ENCODE data around the gene C10orf62.

The C10orf62 gene

DNA sequence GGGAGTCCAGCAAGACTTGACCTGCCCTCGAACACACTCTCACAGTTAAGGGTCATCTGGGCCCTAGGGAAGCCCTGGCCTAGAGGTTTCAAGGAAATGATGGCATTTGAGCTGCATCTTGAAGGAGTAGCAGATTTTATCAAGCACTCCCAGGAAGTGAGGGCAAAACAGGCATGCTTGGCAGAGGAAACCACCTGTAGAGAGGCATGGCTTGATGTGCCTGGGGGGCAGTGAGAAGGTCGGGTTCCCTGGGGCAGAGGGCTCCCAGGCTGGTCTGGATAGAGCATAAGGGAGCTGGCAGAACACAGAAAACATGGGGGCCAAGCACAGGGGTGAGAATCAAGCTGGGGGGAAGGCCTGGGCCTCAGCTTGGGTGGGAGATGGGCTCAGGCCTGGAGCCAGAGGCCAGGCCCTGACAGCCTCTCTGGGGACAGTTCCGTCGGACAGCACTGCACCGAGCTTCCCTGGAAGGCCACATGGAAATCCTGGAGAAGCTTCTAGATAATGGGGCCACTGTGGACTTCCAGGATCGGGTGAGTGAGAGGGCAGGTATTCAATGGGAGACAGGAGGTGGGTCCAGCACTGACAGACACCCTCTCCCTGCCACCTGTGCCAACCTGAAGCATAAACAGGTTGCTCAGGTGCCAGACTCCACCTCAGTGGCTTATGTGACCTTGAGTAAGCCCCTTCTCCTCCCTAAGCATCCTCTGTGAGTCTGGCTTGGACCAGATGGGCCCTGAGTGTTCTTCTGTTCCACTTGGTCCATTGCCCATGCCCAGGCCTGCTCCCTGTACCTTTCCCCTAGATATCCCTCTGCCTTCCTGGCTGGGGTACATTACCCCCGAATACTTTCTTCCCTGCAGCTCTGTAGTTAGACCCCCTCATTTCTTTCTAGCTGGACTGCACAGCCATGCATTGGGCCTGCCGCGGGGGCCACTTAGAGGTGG lies 8.8 kb upstream of the C10orf62 start:
- no peak overlapping the region for H3K27ac ChIP-seq (replicated peaks)
- no peak for DNase-seq (ENCODE audit: low read depth in 1 of 2, low spot score in 1 of 2)
- H3K27me3 ChIP-seq (ENCODE audit: insufficient read depth, poor library complexity, severe bottlenecking): no peaks in the 10 kb centered on the region
- H3K4me3 ChIP-seq (replicated peaks; ENCODE audit: insufficient read depth, low read length): no peak overlapping the region
- no peak for TF ChIP-seq SPI1 (IDR thresholded peaks at IDR 0.05; ENCODE audit: borderline replicate concordance, low read depth)
- TF ChIP-seq, protein P1, sequence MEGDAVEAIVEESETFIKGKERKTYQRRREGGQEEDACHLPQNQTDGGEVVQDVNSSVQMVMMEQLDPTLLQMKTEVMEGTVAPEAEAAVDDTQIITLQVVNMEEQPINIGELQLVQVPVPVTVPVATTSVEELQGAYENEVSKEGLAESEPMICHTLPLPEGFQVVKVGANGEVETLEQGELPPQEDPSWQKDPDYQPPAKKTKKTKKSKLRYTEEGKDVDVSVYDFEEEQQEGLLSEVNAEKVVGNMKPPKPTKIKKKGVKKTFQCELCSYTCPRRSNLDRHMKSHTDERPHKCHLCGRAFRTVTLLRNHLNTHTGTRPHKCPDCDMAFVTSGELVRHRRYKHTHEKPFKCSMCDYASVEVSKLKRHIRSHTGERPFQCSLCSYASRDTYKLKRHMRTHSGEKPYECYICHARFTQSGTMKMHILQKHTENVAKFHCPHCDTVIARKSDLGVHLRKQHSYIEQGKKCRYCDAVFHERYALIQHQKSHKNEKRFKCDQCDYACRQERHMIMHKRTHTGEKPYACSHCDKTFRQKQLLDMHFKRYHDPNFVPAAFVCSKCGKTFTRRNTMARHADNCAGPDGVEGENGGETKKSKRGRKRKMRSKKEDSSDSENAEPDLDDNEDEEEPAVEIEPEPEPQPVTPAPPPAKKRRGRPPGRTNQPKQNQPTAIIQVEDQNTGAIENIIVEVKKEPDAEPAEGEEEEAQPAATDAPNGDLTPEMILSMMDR (IDR thresholded peaks at IDR 0.05; ENCODE audit: insufficient read depth, low read length): no peak

DNA sequence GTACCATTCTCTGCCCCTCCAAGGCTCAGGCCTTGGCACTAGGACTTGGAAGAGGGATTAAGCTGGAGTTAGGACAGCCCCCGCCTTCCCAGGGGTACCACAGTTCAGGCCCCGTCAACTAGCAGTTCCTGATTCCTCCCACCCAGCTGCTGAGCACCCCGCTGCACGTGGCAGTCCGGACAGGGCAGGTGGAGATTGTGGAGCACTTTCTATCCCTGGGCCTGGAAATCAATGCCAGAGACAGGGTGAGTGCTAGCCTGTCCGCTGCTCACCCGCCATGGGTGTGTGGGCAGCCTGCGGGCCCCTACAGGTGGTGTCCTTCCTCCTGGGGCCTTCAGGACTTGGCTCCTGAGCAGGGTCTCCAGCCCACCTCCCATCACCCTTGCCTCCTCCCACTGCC lies 7.4 kb upstream of the C10orf62 start:
- TF ChIP-seq GABPA (IDR thresholded peaks at IDR 0.05; ENCODE audit: low read depth) (no peak), SPI1 (IDR thresholded peaks at IDR 0.05; ENCODE audit: borderline replicate concordance, low read depth) (no peak), POLR2AphosphoS5 (IDR thresholded peaks at IDR 0.05; ENCODE audit: low read depth) (no peak), REST (IDR thresholded peaks at IDR 0.05; ENCODE audit: insufficient replicate concordance, low read depth) (no peak)
- TF ChIP-seq, protein P1 (IDR thresholded peaks at IDR 0.05; ENCODE audit: insufficient read depth, low read length): no peak
- Histone ChIP-seq H3K27ac (replicated peaks) (no peak overlapping the region), H3K4me3 (replicated peaks; ENCODE audit: insufficient read depth, low read length) (no peak overlapping the region), H3K27me3 (ENCODE audit: insufficient read depth, poor library complexity, severe bottlenecking) (no peaks in the 10 kb centered on the region)
- no peak for DNase-seq (ENCODE audit: low read depth in 1 of 2, low spot score in 1 of 2)

- Histone ChIP-seq H3K27me3 (ENCODE audit: insufficient read depth, poor library complexity, severe bottlenecking) (no peaks in the 10 kb centered on the region), H3K27ac (replicated peaks) (no peak overlapping the region), H3K4me3 (replicated peaks; ENCODE audit: insufficient read depth, low read length) (no peak overlapping the region)
- TF ChIP-seq SPI1 (IDR thresholded peaks at IDR 0.05; ENCODE audit: borderline replicate concordance, low read depth) (no peak), GABPA (IDR thresholded peaks at IDR 0.05; ENCODE audit: low read depth) (no peak), REST (IDR thresholded peaks at IDR 0.05; ENCODE audit: insufficient replicate concordance, low read depth) (no peak), POLR2AphosphoS5 (IDR thresholded peaks at IDR 0.05; ENCODE audit: low read depth) (no peak)
- TF ChIP-seq, protein P1 (IDR thresholded peaks at IDR 0.05; ENCODE audit: insufficient read depth, low read length): no peak
- no peak for DNase-seq (ENCODE audit: low read depth in 1 of 2, low spot score in 1 of 2)
Observed at GRCh38 chr10:97583476-97583875, 6.0 kb upstream of the C10orf62 start.
